Ovary (tissue), 3 donors: ENCODE measurements around the gene RPS13.

Experiments
- CTCF ChIP-seq, 3 donors: fragments of 450-650 bp in 2 of 3; fragments of 200-600 bp in 1 of 3; IDR thresholded peaks; one replicate each; pipeline versions ENCODE4 v1.5.1 to v1.8.0; 2016 to 2022; ENCODE audit warnings: antibody characterized with exemption in 3 of 3, mild to moderate bottlenecking in 1 of 3
- EP300 ChIP-seq: sonication (generic); formaldehyde crosslinking; IDR thresholded peaks from one replicate; pipeline ENCODE4 v1.6.1; 2017; ENCODE audit warnings: antibody characterized with exemption
- donor health status: DM: no; HTN: no; CAD: no.

- no peak for TF ChIP-seq CTCF (IDR thresholded peaks at IDR 0.05)
- TF ChIP-seq EP300 = no peak
Observed at GRCh38 chr11:17067417-17067816, 10.1 kb downstream of the RPS13 start.
